AG09319 (cell line): ENCODE data around the gene PHACTR2.

ENCODE experiments used
- DNase-seq: peaks from one replicate; pipeline ENCODE4 v3.0.0-alpha.2; 2010; ENCODE audit warnings: low read depth; ENCODE audit errors: extremely low read depth
- TF ChIP-seq, protein P1 (sequence below): IDR thresholded peaks from 2 replicates; pipeline ENCODE4 v1.5.1; 2011; ENCODE audit warnings: low read depth, mild to moderate bottlenecking, inconsistent platforms, low read length, moderate library complexity

Gene PHACTR2

GRCh38 chr6:143689852-143690251 lies 12.1 kb downstream of the PHACTR2 start:
- TF ChIP-seq, protein P1, sequence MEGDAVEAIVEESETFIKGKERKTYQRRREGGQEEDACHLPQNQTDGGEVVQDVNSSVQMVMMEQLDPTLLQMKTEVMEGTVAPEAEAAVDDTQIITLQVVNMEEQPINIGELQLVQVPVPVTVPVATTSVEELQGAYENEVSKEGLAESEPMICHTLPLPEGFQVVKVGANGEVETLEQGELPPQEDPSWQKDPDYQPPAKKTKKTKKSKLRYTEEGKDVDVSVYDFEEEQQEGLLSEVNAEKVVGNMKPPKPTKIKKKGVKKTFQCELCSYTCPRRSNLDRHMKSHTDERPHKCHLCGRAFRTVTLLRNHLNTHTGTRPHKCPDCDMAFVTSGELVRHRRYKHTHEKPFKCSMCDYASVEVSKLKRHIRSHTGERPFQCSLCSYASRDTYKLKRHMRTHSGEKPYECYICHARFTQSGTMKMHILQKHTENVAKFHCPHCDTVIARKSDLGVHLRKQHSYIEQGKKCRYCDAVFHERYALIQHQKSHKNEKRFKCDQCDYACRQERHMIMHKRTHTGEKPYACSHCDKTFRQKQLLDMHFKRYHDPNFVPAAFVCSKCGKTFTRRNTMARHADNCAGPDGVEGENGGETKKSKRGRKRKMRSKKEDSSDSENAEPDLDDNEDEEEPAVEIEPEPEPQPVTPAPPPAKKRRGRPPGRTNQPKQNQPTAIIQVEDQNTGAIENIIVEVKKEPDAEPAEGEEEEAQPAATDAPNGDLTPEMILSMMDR, result no peak
- no peak for DNase-seq

GRCh38 chr6:143691155-143691554 lies 13.4 kb downstream of the PHACTR2 start:
- TF ChIP-seq, protein P1, result no peak
- no peak for DNase-seq

- no peak for DNase-seq
- TF ChIP-seq, protein P1, result no peak
Observed at GRCh38 chr6:143691900-143692636, 14.3 kb downstream of the PHACTR2 start.

DNA sequence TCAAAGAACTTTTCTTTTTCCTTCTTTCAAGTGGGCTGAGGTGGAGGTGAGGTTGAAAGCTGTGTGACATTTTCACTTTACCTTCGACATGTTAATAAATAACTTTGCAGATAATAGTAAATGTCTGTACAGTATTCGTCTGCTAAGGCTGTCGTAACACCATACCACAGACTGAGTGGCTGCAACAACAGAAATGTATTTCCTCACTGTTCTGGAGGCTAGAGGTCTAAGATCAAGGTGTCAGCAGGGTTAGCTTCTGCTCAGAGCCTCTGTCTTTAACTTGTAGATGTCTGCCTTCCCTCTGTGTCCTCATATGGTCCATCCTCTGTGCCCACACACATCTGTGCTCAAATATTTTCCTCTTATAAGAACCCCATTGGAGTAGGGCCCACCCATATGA lies 14.9 kb downstream of the PHACTR2 start:
- DNase-seq, result no peak
- TF ChIP-seq, protein P1, result no peak

DNA sequence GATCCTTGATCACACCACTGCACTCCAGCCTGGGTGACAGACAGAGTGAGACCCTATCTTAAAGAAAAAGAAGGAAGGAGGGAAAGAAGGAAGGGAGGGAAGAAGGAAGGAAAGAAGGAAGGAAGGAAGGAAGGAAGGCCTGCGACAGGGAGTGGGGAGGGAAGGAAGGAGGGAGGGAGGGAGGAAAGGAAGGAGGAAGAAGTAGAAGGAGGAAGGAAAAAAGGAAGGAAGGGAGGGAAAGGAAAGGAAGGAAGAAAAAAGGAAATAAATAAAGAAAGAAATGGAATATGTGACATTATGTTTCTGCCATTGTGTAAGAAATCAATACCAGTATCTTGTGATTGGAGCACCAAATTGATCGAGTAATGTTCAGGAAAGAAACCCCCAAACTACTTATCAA lies 16.2 kb downstream of the PHACTR2 start:
- TF ChIP-seq, protein P1, result no peak
- no peak for DNase-seq

GRCh38 chr6:143694560-143694959 lies 16.8 kb downstream of the PHACTR2 start:
- no peak for DNase-seq

More at GRCh38 chr6:143694560-143694959, 16.8 kb downstream of the PHACTR2 start:
- TF ChIP-seq, protein P1, result no peak
